ES-I3 (cell line): Measurements from ENCODE around the gene MYOG.

ENCODE experiments used
- H3K36me3 ChIP-seq: 2 replicates; pipeline ENCODE4 v1.6.1; 2013; ENCODE audit warnings: mild to moderate bottlenecking, low read length, control low read depth, moderate library complexity; ENCODE audit not compliant: insufficient read depth
- H3K4me1 ChIP-seq: 2 replicates; pipeline ENCODE4 v1.6.1; 2013; ENCODE audit warnings: mild to moderate bottlenecking, control low read depth, low read length; ENCODE audit not compliant: insufficient read depth
- H3K9ac ChIP-seq: 2 replicates; pipeline ENCODE4 v1.6.1; 2013; ENCODE audit warnings: low read depth, mild to moderate bottlenecking, low read length, moderate library complexity
- H3K9me3 ChIP-seq: 2 replicates; pipeline ENCODE4 v1.6.1; 2013; ENCODE audit warnings: mild to moderate bottlenecking, low read length, moderate library complexity; ENCODE audit not compliant: control insufficient read depth, insufficient read depth

MYOG gene

DNA sequence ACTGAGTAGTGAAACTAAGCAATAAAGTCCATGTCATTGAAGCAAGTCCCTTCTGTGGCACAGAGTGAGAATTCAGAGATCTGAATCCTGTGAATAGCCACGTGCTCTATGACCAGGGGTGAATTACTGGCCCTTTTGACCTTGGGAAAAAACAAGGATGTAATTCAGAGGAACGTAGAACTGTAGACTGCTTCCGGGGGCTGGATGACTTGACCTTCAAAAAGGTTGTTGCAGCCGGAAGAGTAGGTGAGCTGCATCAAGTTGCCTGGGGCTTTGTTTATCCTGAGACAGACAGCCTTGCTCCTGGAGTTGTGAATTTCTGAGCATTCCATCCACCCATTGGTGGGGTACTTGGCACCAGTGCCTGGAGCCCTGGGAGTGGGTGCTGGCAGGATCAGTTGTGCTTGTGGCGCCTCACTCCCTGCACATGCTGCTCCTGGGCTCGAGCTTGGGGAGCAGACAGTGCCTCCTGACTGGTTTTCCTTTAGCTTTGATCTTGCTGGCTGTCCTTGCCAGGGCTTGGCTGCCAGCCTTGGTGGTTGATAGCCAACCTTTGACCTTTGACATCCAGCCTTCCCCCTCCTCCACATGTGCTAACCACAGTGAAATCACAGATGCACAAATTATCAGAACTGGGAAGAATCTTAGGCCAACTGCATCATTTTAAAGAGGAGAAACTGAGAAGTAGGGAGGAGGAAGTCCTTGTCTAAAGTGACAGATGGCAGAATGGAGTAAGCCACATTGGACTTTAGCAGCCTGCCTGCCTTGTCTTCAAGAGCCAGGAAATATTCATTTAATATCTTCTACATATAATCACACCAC, 16.2 kb upstream of the MYOG start:
- Histone ChIP-seq H3K4me1 (no peaks in the 10 kb centered on the region), H3K36me3 (no peaks in the 10 kb centered on the region), H3K9me3 (peaks cover 4% of the 10 kb centered on the region; the same call in 1 of the 2 replicates), H3K9ac (no peak overlapping the region)

DNA sequence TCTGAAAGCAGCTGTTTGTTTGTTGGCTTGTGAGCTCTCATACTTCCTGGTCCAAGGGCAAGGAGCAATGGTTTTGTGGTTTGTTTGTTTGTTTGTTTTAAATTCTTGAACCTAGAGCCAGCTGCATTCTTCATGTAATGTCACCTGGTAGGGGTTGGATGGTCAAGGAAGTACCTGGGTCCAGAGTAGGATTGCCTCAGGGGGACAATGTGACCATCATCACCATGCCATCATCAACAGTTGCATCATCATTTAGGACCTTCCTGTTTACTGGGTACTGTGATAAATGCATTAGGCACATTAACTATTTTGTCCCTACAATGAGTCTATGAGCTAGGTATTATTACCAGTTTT, 14.7 kb upstream of the MYOG start:
- H3K9me3 ChIP-seq, result peaks cover 4% of the 10 kb centered on the region; the same call in 1 of the 2 replicates
- no peaks in the 10 kb centered on the region for H3K36me3 ChIP-seq
- no peak overlapping the region for H3K9ac ChIP-seq
- H3K4me1 ChIP-seq, result no peaks in the 10 kb centered on the region

DNA sequence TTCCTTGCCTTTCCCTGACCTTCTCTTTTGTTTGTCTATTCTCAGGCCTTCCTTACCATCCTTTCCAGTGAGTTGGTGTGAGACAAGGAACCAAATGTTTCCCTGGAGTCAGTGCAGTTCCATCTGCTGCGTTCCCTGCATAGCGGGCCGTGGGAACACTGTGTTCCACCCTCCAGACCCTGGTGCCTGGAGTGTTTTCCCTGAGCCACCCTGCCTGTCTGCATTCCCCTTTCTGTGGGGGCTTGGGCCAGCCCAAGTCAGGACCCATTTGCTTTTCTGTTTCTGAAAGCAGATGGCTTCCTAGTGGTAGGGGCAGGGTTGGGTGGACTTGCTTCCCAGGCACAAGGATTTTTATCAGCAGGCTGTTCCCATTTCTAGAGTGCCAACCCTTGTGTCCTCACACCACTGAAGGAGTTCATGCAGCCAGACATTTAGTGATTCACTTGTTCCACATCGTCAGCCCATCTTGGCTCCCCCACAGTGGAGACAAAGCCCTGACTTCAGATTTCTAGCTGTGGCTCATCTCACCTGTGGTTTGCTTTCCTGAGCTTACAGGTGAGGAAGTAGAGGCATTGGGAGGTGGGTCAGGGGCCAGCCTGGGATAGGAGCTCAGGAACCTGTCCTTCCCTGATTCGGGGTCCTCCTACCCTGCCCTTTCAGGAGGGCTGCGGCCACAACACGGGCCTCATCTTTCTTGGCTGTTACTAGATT, 14.1 kb upstream of the MYOG start:
- peaks cover 6% of the 10 kb centered on the region; the same call in 1 of the 2 replicates for H3K9me3 ChIP-seq
- no peak overlapping the region for H3K9ac ChIP-seq
- no peaks in the 10 kb centered on the region for H3K36me3 ChIP-seq
- no peaks in the 10 kb centered on the region for H3K4me1 ChIP-seq

DNA sequence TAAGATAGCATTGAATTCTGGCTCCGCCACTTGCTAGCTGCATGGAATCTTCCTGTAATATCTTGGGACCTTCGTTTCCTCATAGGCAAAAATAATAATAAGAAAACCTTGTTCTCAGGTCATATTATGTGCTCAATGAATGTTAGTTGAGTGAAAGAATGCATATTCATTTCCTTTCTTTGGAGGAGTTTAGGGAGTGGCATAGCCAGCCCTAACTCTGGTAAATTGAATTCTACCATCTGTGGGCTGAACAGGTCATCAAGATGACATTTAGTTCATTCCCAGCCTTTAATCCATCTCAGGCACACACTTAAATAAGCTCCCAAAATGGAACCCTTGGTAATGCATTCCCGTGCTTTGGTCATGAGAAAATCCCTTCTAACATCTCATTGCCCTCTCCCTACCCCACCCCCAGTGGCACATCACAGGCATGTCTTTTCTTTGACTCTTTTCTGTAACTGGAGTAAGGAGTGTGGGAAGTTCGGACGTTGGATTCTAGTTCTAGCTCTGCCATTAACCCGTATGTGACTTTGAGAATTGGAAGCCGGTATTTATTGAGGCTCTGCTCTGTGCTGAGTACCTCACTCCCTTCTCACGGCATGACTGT, 13.2 kb upstream of the MYOG start:
- Histone ChIP-seq H3K9me3 (peaks cover 8% of the 10 kb centered on the region; the same call in 1 of the 2 replicates), H3K36me3 (no peaks in the 10 kb centered on the region), H3K4me1 (no peaks in the 10 kb centered on the region), H3K9ac (no peak overlapping the region)

DNA sequence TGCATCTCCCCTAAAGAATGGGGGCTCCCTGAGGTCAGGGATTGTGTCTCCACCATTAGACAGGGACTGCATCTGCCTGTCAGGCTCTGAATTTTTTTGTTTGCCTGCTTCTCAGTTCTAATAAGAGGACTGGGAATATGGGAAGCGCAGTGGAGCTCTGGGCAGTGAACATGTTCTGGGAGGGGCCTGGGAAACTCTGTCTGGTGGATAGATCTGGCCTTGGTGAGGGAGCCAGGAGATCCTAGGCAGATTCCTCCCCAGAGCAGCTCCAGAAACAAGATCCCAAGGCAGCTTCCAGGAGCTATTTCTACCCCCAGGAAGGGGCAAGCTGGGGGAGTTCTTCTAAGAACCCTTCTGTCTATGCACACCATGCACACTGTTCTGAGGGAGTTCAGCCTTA, 12.6 kb upstream of the MYOG start:
- H3K9ac ChIP-seq, result no peak overlapping the region
- no peaks in the 10 kb centered on the region; the same call in 1 of the 2 replicates for H3K36me3 ChIP-seq

DNA sequence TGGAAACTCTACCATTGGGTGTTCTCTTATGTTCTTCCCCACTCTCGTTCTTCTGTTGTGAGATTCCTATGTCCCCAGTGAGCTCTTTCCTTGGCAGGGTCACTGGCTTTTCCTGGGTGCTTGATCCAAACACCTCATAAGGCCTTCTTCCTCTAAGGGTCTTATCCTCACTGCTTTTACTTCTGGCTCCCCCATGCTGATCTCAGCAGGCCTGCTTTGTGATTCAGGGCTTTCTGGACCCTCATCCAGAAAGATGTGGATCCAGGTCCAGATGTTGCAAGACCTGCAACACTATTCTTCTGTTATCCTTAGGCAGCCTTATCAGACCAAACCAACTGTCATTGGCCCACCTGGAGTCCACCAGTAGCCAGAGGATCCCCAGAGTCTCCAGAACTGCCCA, 11.2 kb upstream of the MYOG start:
- Histone ChIP-seq H3K4me1 (no peaks in the 10 kb centered on the region), H3K9ac (no peak overlapping the region)

More for the DNA sequence above, 12.6 kb upstream of the MYOG start:
- peaks cover 13% of the 10 kb centered on the region; the same call in 1 of the 2 replicates for H3K9me3 ChIP-seq
- H3K4me1 ChIP-seq, result no peaks in the 10 kb centered on the region

DNA sequence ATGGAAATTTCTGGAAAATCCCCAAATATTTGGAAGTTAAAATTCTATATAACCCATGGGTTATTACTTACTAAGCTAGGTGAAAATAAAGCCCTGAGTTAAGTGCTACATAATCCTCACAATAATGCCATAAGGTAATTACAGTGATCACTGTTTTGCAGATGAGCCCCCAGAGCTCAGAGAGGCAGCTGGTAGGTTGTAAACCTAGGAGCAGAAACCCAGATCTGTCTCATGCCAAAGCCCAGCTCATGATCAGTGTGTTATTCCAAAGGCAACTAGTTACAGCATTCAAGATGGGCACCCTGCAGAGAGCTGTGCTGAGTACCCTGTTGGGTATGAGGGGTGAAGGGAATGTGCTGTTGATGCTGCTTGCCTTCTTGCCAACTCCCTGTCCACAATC, 10.8 kb upstream of the MYOG start:
- Histone ChIP-seq H3K9ac (no peak overlapping the region), H3K4me1 (no peaks in the 10 kb centered on the region), H3K36me3 (no peaks in the 10 kb centered on the region; the same call in 1 of the 2 replicates), H3K9me3 (peaks cover 13% of the 10 kb centered on the region; the same call in 1 of the 2 replicates)

More for the DNA sequence above, 11.2 kb upstream of the MYOG start:
- Histone ChIP-seq H3K9me3 (peaks cover 13% of the 10 kb centered on the region; the same call in 1 of the 2 replicates), H3K36me3 (no peaks in the 10 kb centered on the region; the same call in 1 of the 2 replicates)

DNA sequence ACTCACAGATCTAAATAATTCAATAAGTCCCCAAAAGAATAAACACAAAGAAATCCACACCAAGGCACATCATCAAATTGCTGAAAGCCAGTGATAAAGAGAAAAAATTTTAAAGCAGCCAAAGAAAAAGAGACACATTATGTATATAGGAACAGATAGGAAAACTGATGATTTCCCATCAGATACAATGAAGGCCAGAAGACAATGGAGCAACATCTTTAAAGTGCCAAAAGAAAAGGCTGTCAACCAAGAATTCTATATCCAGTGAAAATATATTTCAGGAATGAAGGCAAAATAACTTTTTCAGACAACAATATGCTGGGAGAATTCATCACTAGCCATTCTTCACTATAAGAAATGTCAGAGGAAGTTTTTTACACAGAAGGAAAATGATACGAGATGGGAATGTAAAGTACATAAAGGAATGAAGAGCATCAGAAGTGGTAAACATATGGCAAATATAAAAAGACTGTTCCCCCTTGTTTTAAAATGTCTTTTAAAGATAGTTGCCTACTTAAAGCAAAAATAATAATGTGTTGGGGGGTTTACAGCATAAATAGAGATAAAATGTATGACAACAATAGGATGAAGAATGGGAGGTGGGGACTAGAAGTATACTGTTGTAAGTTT, 9.4 kb upstream of the MYOG start:
- Histone ChIP-seq H3K36me3 (no peaks in the 10 kb centered on the region; the same call in 1 of the 2 replicates), H3K9ac (no peak overlapping the region), H3K4me1 (no peaks in the 10 kb centered on the region), H3K9me3 (peaks cover 13% of the 10 kb centered on the region; the same call in 1 of the 2 replicates)

DNA sequence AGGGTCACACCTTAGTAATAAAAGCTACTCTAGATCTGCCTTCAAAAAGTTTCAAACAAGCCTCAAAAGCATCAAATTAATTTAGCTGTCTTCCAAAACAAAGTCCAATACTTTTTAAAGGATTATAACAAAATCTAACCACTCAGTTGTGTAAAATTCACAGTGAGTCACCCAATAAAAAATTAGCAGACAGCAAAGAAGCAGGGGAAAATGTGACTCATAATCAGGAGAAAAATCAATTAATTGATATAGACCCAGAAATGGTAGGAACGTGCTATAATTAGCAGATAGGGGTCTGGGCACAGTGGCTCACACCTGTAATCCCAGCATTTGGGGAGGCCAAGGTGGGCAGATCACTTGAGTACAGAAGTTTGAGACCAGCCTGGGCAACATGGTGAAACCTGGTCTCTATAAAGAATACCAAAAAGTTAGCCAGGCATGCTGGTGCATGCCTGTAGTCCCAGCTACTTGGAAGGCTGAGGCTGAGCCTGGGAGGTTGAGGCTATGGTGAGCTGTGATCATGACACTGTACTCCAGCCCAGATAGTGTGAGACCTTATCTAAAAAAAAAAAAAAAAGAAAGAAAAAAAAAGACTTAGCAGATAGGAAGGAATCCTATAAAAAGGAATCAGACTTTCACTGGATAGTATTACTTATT, 8.1 kb upstream of the MYOG start:
- Histone ChIP-seq H3K36me3 (no peaks in the 10 kb centered on the region; the same call in 1 of the 2 replicates), H3K4me1 (no peaks in the 10 kb centered on the region), H3K9me3 (peaks cover 13% of the 10 kb centered on the region; the same call in 1 of the 2 replicates), H3K9ac (no peak overlapping the region)

DNA sequence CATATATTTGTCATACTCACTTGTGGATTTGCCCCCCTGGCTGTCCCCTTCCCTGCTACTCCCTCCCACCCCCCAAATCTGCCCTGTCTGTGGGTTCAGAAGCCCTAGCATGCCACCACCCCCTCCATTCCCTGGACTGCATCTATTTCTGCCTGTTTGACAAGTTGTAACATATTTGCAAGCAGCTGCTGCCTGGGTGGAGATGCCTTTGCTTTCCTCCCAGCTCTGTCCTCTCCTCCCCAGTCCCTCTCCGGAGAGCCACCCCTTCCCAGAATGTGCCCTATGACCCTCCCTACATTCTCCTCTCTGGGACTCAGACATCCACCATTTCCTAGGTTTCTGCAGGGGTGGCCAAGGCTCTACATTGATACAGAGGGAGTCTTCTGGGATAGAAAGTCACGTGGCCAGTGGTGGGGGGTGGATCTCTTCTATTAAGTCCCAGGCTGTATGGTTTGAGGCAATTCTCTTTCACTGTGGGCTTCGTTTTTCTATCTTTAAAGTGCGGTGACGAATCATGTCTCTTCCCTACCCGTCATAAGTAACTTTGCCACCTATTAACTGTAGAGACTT, 6.0 kb upstream of the MYOG start:
- Histone ChIP-seq H3K36me3 (no peaks in the 10 kb centered on the region; the same call in 1 of the 2 replicates), H3K9me3 (peaks cover 13% of the 10 kb centered on the region; the same call in 1 of the 2 replicates), H3K9ac (no peak overlapping the region), H3K4me1 (no peaks in the 10 kb centered on the region)

DNA sequence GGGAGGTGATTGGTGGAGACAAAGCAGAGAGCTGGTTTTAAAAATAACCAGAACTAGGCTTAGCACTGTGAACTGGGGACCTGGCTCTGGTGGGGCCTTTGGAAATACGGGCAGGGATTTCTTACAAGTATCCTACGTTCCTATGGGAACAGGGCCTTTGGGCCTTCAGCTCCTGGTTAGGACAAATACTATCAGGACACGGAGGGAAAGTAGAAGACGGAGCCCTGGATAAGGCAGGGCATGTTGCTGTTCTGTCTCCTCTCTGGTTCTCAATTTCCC, 5.3 kb upstream of the MYOG start:
- no peaks in the 10 kb centered on the region; the same call in 1 of the 2 replicates for H3K36me3 ChIP-seq
- peaks cover 13% of the 10 kb centered on the region; the same call in 1 of the 2 replicates for H3K9me3 ChIP-seq
- no peak overlapping the region for H3K9ac ChIP-seq
- no peaks in the 10 kb centered on the region for H3K4me1 ChIP-seq

DNA sequence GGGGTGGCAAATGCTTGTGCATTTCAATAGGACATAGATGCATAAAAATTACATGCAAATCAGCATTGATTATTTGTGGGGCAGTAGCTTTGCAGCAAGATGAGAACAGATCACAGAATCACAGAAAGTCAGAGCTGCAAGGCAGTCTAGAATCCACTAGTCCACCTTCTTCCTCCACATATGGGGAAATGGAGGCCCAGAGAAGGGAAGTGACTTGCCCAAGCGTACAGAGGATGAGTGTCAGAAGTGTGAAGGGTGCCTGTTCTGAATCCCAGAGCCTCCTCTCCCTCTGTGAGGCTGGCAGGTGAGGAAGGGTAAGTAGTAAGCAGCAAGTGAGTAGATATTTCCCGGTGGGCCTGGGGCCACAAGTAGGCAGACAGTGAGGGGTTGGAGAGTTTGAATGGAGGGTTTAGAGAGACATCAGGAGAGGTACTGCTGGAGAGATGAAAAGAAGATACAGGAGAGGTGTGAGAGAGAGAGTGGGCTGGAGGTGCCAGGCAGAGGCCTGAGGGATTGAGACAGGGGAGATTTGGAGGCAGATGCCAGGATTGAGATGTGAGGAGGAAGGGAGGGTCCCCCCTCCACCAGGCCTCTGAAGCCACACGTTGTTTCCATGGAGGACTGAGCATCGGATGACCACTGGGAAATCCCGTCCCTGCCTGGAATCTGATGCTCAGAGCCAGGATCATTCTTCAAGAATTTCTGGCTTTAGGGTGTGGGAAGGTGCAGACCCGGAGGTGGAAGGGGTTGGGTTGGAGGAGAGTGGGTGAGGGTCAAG, 4.8 kb upstream of the MYOG start:
- no peaks in the 10 kb centered on the region; the same call in 1 of the 2 replicates for H3K36me3 ChIP-seq
- H3K9me3 ChIP-seq, result peaks cover 13% of the 10 kb centered on the region; the same call in 1 of the 2 replicates
- no peaks in the 10 kb centered on the region for H3K4me1 ChIP-seq
- H3K9ac ChIP-seq, result no peak overlapping the region

DNA sequence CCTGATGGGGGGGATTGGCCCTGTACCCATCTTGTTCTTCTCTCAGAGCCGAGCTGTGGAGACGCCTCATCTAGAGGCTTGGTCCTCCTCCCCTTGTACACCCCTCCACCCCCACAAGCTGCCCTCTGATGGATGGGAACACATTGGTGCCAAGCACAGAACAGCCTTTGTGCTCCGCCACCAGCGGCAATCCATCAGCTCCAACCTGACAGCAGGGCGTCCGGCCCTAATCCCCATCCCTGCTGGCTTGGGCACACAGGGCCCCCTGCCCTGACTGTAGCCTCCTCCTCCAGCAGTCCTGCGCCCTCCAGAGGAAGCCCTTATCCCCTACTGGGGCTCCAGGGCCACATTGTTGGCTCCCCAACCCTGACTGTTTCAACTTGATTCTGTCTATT, 3.8 kb upstream of the MYOG start:
- Histone ChIP-seq H3K9ac (no peak overlapping the region), H3K4me1 (no peaks in the 10 kb centered on the region), H3K36me3 (no peaks in the 10 kb centered on the region; the same call in 1 of the 2 replicates), H3K9me3 (peaks cover 7% of the 10 kb centered on the region; the same call in 1 of the 2 replicates)
